Raji (cell line): Measurements from ENCODE around the gene COLEC12.

Experiments
- POLR2A ChIP-seq: IDR thresholded peaks from 2 replicates; pipeline ENCODE4 v1.6.1; 2011; ENCODE audit warnings: low read depth, low read length, control low read depth; ENCODE audit not compliant: insufficient read depth

COLEC12 gene

DNA sequence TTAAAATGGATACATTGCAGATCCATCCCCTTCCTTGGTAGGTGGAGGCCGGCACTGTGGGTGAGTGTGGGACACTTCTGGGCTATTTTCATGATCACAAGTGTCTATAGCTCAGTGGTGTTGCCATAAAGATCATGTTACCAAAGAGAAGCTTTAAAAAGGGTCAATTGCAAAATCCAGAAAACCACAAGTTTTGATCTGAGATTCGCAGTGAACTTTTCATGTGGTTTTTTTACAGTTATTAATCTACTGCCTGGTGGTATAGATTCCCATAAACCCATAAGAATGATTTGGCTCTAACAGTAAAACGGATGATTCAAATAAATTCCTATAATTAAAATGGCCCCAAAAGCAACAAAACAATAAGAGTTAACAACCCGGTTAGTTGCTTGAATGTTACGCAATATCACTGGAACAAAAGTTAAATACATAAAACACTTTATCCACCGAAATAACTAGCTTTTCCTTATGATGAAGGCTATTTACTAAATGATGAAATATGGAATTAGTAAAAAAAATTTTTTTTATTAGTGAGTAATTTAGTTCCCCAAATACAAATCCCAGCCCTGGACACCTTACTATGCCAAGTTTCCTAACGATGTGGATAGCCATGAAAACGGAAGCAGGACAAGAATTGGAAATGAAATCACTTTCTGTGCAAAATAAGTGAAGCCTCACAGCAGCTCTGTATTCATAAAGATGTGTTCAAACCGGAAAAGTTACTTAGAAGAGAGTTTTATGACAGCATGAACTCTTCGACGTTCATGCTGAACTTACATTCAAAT, 137.0 kb downstream of the COLEC12 start:
- no peak for TF ChIP-seq POLR2A

DNA sequence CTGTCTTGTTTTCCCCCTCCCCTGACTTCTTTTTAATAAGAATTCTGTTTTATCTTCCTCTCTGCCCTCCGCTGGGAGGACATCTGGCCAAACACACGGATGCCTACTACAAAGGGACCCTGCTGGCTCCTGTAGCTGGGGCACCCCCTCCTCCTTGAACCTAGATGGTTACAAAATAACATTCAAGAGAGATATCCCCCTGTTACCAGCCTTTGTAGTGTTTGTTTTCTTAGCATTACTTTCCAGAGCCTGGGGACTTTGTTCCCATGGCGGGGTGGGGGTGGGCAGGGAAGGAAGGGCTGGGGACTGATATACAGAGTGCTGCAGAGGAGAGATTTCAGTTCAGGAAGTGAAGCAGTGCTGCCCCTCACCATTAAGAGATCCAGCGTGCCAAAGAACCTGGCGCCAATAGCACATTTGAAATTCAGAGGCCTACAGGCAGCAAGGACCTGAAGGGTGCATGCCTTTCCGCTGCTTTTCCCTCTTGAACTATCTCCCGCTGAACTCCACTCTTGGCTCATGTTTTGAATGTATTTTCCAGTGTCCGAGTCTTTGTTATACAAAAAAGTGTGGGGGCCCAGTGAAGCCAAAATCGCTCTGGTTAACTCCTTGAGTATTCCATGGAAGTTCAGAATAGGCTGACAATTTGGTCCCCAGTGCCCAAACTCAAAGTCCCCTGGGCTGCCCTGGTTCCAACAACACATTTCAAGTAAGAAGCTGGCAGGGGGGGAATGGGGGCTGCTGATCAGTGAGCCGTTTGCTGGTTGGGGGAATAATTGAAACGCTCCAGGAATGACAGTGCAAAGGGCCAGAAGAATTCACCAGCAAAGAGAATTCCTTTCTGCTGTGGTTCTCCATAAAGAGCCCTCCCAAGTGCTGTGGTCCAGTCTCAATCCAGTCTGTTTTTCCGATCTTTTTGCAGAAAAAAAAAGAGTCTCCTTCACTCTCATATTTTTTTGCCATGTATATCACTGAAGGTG, 137.9 kb downstream of the COLEC12 start:
- TF ChIP-seq POLR2A, result no peak

DNA sequence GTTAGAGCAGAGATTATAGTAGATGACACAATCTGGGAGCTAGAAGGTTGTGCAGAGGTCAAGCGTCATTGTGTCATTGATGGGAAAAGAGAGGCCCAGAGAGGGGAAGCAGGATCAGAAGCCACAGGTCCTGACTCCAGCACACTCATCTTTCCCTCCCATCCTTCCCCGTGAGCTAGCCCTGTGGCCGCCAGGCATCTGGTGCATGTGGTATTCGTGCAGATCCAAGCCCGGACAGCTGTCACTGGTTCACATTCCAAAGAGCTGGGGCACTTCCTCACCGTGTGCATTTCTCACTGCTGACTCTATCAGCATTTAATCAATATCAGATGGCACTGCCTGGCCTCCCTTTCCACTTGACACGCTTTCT, 138.6 kb downstream of the COLEC12 start:
- TF ChIP-seq POLR2A, result no peak

DNA sequence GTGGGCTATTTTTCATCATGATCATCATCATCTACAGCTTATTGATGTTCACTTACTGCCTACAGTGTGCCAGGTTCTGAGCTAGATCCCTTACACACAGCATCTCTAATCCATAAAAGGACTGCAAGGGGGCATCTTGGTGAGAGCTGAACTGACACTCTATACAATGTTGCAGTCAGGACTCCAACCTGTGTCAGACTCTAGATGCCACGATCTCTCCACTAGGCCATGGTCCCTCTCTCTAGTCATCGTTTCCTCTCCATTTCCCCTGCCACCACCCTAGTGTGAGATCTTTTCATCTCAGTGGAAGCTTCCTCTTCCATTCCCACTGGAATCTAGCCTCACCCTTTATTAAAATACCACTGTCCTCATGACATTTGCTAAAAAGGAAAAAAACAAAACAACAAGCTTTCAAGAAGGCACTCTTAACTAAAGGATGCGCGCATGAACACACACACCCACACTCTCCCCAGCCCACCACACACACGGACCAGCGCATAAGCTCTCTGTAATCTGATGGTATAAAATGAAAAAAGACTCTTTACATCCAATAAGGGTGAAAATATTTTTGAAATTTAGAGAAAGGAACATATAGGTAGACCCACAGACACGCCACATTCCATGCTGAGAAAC, 139.3 kb downstream of the COLEC12 start:
- TF ChIP-seq POLR2A, result no peak

DNA sequence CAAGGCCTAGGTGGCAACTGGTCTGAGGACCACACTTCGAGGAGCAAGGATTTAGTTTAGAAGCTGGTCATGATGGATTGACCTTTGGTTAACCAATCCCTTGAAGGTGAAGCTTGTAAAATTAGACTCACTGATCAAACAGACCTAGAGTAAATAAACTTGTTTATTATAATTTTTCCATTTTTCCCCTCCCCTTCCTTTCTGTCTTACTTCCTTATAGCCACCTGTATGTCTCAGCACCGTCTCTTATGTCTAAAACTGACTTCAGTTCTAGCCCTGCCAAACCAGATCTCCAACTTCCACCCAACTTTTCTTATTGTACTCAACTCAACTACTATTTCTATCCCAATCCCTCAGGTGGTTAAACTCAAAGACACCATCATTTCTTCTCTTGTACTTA, 139.8 kb downstream of the COLEC12 start:
- TF ChIP-seq POLR2A, result no peak

DNA sequence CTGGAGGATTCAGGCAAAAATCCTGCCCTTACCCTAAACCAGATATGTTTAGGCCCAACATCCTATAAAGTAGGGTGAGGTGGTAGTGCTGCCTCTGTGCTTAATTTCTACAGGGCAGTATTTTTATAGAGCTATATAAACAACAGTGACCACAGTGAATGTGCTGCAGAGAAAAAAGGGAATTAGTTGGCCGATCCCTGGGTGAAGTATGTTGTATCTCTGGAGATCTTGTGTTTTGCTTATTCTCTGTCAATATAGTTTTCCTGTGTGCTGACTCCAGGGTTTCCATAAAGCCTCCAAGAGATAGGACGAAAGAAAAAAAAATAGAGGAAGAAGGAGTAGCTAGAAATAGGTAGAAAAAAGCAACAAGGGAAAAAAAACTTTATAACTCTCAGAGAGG, 143.7 kb downstream of the COLEC12 start:
- no peak for TF ChIP-seq POLR2A

DNA sequence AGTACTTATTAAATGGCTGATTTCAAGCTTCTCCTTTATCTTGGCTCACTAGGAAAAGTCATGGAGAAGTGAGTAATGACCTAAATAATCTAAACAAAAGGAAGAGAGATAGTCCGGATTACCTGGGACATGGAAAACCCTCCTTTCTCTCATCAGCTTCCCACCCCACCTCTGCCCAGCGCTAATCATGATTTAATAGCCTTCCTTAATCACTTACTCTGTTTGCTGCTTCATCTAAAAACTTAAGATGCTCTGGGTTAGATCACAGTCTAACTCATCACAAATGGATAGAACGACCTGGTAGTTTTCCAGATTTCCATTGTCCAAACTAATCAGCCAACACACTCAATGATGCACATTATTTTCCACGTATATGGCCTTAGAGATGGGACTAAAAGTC, 144.8 kb downstream of the COLEC12 start:
- TF ChIP-seq POLR2A, result no peak

DNA sequence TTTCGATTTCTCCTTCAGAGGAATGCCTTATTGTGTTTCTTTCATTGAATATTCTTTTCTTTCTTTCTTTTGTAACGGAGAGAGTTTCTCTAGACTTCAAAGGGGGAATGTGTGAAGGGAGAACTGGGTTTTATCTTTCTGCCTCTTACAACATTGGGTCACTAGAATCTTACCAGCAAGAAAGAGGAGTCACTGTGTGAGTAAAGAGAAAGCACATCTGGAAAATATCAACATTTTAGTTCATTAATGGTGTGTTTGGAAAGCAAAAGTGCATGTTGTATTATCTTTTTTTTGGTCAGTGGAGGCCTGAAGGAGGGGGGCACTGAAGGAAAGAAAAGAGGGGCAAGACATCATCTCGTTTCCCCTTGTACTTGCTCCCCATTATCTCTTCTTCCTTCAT, 146.0 kb downstream of the COLEC12 start:
- TF ChIP-seq POLR2A, result no peak

DNA sequence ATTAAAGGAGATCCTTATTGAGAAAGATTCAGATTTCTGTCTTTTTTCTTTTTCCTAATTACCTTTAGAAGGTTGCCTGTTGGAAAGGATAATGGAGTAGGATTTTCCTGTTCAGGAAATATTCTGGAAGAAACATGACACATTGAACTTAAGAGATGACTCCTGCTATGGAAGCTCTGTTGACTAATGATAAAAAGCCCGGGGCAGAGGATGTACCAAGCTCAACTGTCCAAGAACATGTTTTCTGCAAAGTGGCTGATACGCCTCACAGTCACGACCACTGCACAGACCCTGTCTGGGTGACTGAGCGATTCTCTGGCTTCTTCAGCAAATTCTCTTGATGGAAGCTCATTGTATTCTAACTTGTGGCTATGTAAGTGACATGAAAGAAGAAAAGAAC, 146.5 kb downstream of the COLEC12 start:
- TF ChIP-seq POLR2A, result no peak

DNA sequence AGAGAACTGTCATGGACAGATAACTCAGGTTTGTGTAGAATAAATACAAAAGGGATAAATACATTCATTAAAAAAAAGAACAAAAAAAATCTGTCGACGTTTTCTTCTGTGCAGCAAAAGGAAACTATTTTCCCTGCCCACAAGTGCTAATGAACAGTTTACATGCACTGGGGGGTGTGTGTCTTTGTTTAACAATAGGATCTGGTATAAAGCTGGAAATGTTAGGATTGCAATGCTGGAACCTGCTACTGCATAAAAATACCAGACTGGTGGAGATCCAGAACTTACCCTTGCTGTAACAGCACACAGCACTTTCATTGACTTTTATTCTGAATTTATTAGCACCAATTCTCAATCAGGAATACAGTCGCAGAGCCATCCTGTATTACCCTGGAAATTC, 148.1 kb downstream of the COLEC12 start:
- TF ChIP-seq POLR2A, result no peak

DNA sequence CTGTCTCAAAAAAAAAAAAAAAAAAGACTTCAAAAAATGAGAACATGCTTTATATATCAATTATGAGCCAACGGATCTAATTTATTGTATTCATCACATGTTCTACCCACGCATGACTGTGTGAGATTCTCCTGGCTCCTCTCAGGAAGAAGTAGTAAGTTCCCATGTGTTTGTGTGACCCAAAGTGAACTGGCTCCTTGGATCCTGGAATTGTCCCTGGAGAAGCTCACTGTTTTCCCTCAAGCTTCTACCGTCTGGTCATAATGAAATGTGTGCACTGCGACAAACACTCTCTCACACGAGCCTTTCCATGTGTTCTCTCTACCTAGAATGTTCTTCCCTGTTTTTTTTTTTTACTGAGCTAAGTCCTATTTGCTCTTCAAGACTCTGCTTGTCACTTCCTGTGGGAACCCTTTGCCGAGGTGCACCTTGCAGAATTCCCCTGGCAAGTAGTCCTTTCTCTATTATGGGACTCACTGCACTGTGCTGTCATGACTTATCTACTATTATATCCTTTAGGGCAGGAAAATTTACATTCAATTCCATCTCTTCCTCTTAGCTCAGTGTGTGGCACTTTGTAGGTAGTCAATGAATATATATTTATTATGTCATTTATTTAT, 149.4 kb downstream of the COLEC12 start:
- no peak for TF ChIP-seq POLR2A

DNA sequence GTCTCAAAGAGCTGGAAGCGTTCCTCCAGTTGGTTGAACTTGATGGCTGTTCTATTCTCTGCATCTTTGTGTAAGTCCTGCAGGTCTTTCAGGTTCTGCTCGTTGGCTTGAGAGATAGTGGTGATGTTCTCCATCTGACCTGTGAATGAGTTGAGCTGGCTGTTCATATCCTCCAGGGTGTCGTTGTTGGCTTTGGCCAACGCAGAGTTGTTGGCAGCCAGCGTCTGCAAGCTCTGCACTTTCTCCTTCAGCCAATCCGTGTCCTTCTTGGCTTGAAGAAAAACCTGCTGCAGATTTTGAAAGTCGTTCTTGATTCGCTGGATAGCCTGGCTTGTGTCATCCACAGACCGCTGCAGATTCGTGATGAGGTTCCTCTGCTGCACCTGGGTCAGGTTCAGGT, 153.9 kb downstream of the COLEC12 start:
- no peak for TF ChIP-seq POLR2A

DNA sequence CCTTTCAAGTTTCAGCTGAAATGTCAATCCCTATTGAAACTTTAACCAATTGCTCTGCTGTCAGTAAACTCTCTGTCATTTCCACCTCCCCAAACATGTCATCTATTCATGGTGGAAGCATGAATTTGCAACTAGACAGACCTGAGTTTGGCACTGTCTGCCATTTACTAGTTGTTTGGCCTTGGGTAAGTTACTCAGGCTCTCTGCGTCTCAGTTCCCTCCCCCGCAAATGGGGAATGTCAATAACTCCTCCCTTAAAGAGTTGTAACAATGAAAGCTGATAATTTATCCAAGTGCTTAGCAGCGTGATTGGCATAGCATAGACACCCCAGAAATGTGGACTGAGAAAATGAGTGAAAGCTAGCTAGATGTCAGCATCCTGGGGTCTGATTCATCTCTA, 159.4 kb downstream of the COLEC12 start:
- no peak for TF ChIP-seq POLR2A

DNA sequence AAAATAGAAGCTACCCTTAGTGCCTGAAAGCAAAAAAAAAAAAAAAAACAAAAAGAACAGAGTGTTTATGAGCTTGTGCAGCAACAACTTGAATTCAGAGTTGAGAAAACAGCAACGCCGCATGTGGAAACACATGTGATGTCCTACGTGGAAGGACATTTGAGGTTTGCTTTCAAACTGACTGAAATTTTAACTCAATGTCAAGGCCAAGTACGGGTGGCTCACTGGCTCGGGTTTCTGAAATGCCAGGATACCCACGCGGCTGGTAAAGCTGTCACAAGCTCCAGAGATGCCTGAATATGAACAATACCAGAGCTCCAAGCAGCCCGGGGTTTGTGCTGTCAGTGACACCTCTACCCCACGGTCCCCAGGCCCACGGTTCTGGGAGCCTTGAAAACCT, 160.5 kb downstream of the COLEC12 start:
- no peak for TF ChIP-seq POLR2A

DNA sequence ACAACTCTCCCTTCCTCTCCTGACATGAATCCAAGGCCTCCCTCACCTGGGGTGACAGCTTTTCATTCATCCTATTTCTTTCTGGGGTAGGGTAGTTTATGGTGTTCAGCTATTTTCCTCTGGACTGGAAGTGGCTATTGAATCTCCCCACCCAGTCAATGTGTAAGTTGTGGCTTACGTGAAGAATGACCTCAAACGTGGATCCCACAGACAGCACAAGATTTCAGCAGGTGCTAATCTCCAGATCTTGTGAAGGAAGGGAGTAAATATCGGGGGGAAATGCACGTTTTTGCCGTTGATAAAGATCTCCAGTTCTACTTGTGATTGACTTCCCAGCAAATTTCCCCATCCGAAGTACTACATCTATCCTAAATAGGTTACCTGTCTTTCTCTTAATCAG, 161.3 kb downstream of the COLEC12 start:
- no peak for TF ChIP-seq POLR2A
